ENCODE measurements around the gene EFCC1.

- no peak for TF ChIP-seq POLR2A (IDR thresholded peaks at IDR 0.05)
- no peak for TF ChIP-seq CTCF (IDR thresholded peaks at IDR 0.05)
Observed at GRCh38 chr3:129040579-129041300, 39.6 kb downstream of the EFCC1 start.
